Stimulated activated CD4-positive, alpha-beta T cell treated with anti-CD3 and anti-CD28 coated beads, Interleukin-12 subunit alpha, Interleukin-12 subunit beta, amount 100 ng/mL, for 4 hours (primary cell): ENCODE data around the gene MBD6.

Experiments
- DNase-seq: peaks from one replicate; pipeline ENCODE4 v3.0.0-alpha.2; 2020

Gene MBD6

GRCh38 chr12:57522011-57522886 lies at the start of gene MBD6:
Gene MBD6 (plus strand): TSS chr12:57522824. CDS start chr12:57524304, 1,480 bp downstream.
- DNase-seq: peak; percentile 86

- DNase-seq: no peak
Measured at GRCh38 chr12:57473392-57473791, 49.2 kb upstream of the MBD6 start.

- no peak for DNase-seq
Measured at GRCh38 chr12:57473886-57474285, 48.7 kb upstream of the MBD6 start.

GRCh38 chr12:57474430-57474829 lies 48.2 kb upstream of the MBD6 start:
- DNase-seq: no peak

- DNase-seq: no peak
Measured at GRCh38 chr12:57474862-57475261, 47.8 kb upstream of the MBD6 start.

GRCh38 chr12:57475271-57476161 lies 47.1 kb upstream of the MBD6 start:
- DNase-seq: no peak

- peak; percentile 71 for DNase-seq
Measured at GRCh38 chr12:57476162-57476992, 46.2 kb upstream of the MBD6 start.

- no peak for DNase-seq
Measured at GRCh38 chr12:57476993-57477709, 45.5 kb upstream of the MBD6 start.

- no peak for DNase-seq
Measured at GRCh38 chr12:57477710-57478681, 44.6 kb upstream of the MBD6 start.

GRCh38 chr12:57479043-57479375 lies 43.6 kb upstream of the MBD6 start:
- no peak for DNase-seq

GRCh38 chr12:57479376-57480115 lies 43.1 kb upstream of the MBD6 start, which contains the start of gene ARHGAP9:
Gene ARHGAP9 (minus strand): TSS chr12:57479866. CDS start chr12:57479406, 460 bp downstream.
- DNase-seq: no peak

GRCh38 chr12:57481671-57482070 lies 41.0 kb upstream of the MBD6 start:
- no peak for DNase-seq

GRCh38 chr12:57483466-57483865 lies 39.2 kb upstream of the MBD6 start:
- no peak for DNase-seq

GRCh38 chr12:57485695-57486094 lies 36.9 kb upstream of the MBD6 start:
- DNase-seq: no peak

- DNase-seq: no peak
Measured at GRCh38 chr12:57487055-57487596, 35.5 kb upstream of the MBD6 start.

GRCh38 chr12:57487597-57488401 lies 34.8 kb upstream of the MBD6 start, which contains the start of gene MARS1:
Gene MARS1 (plus strand): TSS chr12:57488068. CDS start chr12:57488091, 23 bp downstream.
- DNase-seq: peak; percentile 86

- DNase-seq: no peak
Measured at GRCh38 chr12:57488402-57489156, 34.0 kb upstream of the MBD6 start.

GRCh38 chr12:57489157-57489641 lies 33.4 kb upstream of the MBD6 start:
- DNase-seq: no peak
